ENCODE data around the gene CPNE9. TPM values are rescaled to one million over a fixed set of nuclear protein-coding genes. Genes with fewer than 3 reads are reported as not detected.

The CPNE9 gene
- total and polyA plus RNA-seq, 2 of the 13 experiments (the other 11 are each of a cell fraction or from before 2014, with no cell fraction given) = 0.20 TPM; not detected in 1

DNA sequence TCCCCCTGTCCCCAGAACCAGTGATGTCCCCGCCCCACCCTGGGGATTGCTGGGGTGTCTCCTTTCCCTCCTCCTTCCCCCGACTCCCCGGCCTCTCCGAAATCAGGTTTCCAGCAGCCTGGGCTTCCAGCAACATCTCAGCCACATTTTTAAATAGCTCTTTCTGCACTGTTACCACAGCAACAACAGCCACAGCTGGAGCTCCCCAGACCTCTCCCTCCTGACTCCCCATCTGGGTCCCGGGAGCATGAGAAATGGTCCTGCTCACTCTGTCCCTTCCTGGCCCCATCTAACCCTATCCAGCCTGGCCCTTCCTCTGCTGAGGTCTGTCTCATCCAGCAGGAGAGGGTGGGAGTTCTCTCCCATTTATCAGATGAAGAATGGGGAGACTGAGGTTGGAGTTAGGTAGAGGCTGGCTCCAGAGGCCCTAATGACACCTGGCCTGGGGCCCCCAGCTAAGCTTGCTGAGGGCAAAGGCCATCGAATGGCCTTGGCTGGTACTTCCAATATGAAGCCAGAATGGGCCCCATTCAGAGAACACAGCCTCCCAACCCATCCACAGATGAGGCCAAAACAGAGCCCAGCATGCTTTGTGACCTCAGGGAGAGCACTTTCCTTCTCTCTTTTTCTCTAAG is 64.6 kb downstream of the CPNE9 start (continued):
- TF ChIP-seq ZNF281 (CRISPR knock-in tag; IDR thresholded peaks at IDR 0.05; ENCODE audit: borderline replicate concordance) (no peak), PHB2 (IDR thresholded peaks at IDR 0.05; ENCODE audit: partially characterized antibody) (no peak), JDP2 (CRISPR knock-in tag; IDR thresholded peaks at IDR 0.05; ENCODE audit: borderline replicate concordance) (no peak), AGO2 (optimal IDR thresholded peaks at IDR 0.05; ENCODE audit: low read depth, low read length) (no peak), ZC3H13 (CRISPR knock-in tag; IDR thresholded peaks at IDR 0.05) (no peak), ARNT (IDR thresholded peaks at IDR 0.05) (no peak), CC2D1A (CRISPR knock-in tag; IDR thresholded peaks at IDR 0.05) (no peak), RAD51 (IDR thresholded peaks at IDR 0.05; ENCODE audit: borderline replicate concordance) (no peak), RBAK (CRISPR knock-in tag; IDR thresholded peaks at IDR 0.05) (no peak), ZBTB26 (CRISPR knock-in tag; IDR thresholded peaks at IDR 0.05; ENCODE audit: borderline replicate concordance) (no peak), RBM39 (IDR thresholded peaks at IDR 0.05; ENCODE audit: low read depth, low read length, poor library complexity, severe bottlenecking) (no peak), HDAC6 (IDR thresholded peaks at IDR 0.05; ENCODE audit: low read depth, low read length) (no peak)
- TF ChIP-seq, protein P1, sequence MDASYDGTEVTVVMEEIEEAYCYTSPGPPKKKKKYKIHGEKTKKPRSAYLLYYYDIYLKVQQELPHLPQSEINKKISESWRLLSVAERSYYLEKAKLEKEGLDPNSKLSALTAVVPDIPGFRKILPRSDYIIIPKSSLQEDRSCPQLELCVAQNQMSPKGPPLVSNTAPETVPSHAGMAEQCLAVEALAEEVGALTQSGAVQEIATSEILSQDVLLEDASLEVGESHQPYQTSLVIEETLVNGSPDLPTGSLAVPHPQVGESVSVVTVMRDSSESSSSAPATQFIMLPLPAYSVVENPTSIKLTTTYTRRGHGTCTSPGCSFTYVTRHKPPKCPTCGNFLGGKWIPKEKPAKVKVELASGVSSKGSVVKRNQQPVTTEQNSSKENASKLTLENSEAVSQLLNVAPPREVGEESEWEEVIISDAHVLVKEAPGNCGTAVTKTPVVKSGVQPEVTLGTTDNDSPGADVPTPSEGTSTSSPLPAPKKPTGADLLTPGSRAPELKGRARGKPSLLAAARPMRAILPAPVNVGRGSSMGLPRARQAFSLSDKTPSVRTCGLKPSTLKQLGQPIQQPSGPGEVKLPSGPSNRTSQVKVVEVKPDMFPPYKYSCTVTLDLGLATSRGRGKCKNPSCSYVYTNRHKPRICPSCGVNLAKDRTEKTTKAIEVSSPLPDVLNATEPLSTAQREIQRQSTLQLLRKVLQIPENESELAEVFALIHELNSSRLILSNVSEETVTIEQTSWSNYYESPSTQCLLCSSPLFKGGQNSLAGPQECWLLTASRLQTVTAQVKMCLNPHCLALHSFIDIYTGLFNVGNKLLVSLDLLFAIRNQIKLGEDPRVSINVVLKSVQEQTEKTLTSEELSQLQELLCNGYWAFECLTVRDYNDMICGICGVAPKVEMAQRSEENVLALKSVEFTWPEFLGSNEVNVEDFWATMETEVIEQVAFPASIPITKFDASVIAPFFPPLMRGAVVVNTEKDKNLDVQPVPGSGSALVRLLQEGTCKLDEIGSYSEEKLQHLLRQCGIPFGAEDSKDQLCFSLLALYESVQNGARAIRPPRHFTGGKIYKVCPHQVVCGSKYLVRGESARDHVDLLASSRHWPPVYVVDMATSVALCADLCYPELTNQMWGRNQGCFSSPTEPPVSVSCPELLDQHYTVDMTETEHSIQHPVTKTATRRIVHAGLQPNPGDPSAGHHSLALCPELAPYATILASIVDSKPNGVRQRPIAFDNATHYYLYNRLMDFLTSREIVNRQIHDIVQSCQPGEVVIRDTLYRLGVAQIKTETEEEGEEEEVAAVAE (CRISPR knock-in tag; IDR thresholded peaks at IDR 0.05; ENCODE audit: borderline replicate concordance) = no peak
- TF ChIP-seq, protein P2, sequence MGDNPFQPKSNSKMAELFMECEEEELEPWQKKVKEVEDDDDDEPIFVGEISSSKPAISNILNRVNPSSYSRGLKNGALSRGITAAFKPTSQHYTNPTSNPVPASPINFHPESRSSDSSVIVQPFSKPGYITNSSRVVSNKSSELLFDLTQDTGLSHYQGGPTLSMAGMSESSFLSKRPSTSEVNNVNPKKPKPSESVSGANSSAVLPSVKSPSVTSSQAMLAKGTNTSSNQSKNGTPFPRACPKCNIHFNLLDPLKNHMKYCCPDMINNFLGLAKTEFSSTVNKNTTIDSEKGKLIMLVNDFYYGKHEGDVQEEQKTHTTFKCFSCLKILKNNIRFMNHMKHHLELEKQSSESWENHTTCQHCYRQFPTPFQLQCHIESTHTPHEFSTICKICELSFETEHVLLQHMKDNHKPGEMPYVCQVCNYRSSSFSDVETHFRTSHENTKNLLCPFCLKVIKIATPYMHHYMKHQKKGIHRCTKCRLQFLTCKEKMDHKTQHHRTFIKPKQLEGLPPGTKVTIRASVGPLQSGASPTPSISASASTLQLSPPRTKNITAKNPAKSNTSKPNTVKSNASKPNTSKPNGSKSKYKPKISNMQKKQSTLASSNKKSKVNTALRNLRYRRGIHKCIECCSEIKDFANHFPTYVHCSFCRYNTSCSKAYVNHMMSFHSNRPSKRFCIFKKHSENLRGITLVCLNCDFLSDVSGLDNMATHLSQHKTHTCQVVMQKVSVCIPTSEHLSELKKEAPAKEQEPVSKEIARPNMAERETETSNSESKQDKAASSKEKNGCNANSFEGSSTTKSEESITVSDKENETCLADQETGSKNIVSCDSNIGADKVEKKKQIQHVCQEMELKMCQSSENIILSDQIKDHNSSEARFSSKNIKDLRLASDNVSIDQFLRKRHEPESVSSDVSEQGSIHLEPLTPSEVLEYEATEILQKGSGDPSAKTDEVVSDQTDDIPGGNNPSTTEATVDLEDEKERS (CRISPR knock-in tag; IDR thresholded peaks at IDR 0.05) = no peak
- TF ChIP-seq, protein P3, sequence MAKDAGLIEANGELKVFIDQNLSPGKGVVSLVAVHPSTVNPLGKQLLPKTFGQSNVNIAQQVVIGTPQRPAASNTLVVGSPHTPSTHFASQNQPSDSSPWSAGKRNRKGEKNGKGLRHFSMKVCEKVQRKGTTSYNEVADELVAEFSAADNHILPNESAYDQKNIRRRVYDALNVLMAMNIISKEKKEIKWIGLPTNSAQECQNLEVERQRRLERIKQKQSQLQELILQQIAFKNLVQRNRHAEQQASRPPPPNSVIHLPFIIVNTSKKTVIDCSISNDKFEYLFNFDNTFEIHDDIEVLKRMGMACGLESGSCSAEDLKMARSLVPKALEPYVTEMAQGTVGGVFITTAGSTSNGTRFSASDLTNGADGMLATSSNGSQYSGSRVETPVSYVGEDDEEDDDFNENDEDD (CRISPR knock-in tag; IDR thresholded peaks at IDR 0.05; ENCODE audit: borderline replicate concordance) = no peak
- TF ChIP-seq, protein P4, sequence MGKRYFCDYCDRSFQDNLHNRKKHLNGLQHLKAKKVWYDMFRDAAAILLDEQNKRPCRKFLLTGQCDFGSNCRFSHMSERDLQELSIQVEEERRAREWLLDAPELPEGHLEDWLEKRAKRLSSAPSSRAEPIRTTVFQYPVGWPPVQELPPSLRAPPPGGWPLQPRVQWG (CRISPR knock-in tag; IDR thresholded peaks at IDR 0.05; ENCODE audit: borderline replicate concordance, low read depth) = no peak

Data from HepG2 (cell line).